A172 (cell line): ENCODE results near the gene YKT6. TPM values are rescaled to one million over a fixed set of nuclear protein-coding genes. Genes with fewer than 3 reads are reported as not detected.
"Not testable (repeated sequence)": the region's sequence is repeated elsewhere in the genome, so short reads cannot be mapped to it uniquely, and the experiment has no call there.

ENCODE experiments used
- DNase-seq: peaks from one replicate; pipeline ENCODE4 v3.0.0-alpha.2; 2015; ENCODE audit warnings: low spot score
- total RNA-seq: library from RNA; depleted of rRNA; stranded (reverse); fragments of >200 nt; shearing (Covaris generic); gene quantifications from 2 replicates; pipeline ENCODE4 v1.2.3, GENCODE V29; 2014

The YKT6 gene
- total RNA-seq, 1 experiment from 2014 or later = 133 TPM

GRCh38 chr7:44172352-44172751 lies 28.4 kb upstream of the YKT6 start:
- DNase-seq = no peak

GRCh38 chr7:44172803-44173424 lies 27.9 kb upstream of the YKT6 start:
- DNase-seq = no peak

- DNase-seq = no peak
These were observed 26.7 kb upstream of the YKT6 start for GRCh38 chr7:44173911-44174693.

- DNase-seq = not testable (repeated sequence)
These were observed 26.2 kb upstream of the YKT6 start for GRCh38 chr7:44174694-44174948.

GRCh38 chr7:44175730-44176129 lies 25.0 kb upstream of the YKT6 start:
- no peak for DNase-seq

GRCh38 chr7:44176486-44176885 lies 24.3 kb upstream of the YKT6 start:
- no peak for DNase-seq

- peak; percentile 84 for DNase-seq
These were observed 23.1 kb upstream of the YKT6 start for GRCh38 chr7:44177570-44178131.

- DNase-seq = no peak
These were observed 20.1 kb upstream of the YKT6 start for GRCh38 chr7:44180631-44181030.

GRCh38 chr7:44182827-44183226 lies 18.0 kb upstream of the YKT6 start:
- DNase-seq = no peak

- no peak for DNase-seq
These were observed 17.4 kb upstream of the YKT6 start for GRCh38 chr7:44183386-44183785.

- DNase-seq = peak; percentile 99
These were observed 16.4 kb upstream of the YKT6 start for GRCh38 chr7:44184206-44184872.

- peak; percentile 41 for DNase-seq
These were observed 15.8 kb upstream of the YKT6 start for GRCh38 chr7:44184873-44185446.

GRCh38 chr7:44185729-44186128 lies 15.0 kb upstream of the YKT6 start:
- no peak for DNase-seq

GRCh38 chr7:44186736-44187135 lies 14.0 kb upstream of the YKT6 start:
- DNase-seq = no peak

- DNase-seq = no peak
These were observed 13.0 kb upstream of the YKT6 start for GRCh38 chr7:44187636-44188416.

GRCh38 chr7:44188480-44189225 lies 12.1 kb upstream of the YKT6 start:
- no peak for DNase-seq

GRCh38 chr7:44189286-44189992 lies 11.3 kb upstream of the YKT6 start, which contains the start of gene GCK:
Gene GCK (minus strand): TSS chr7:44189439. CDS start chr7:44188953, 486 bp downstream.
- DNase-seq = no peak

- no peak for DNase-seq
These were observed 10.5 kb upstream of the YKT6 start for GRCh38 chr7:44189993-44190872.

GRCh38 chr7:44191171-44191570 lies 9.6 kb upstream of the YKT6 start:
- DNase-seq = no peak
